Right kidney (tissue), 1 donor: ENCODE results near the gene MACROD2.

Experiments used
- DNase-seq: peaks from one replicate; pipeline ENCODE4 v3.0.0-alpha.2; 2016

MACROD2 gene

GRCh38 chr20:15702161-15702560 is 1706.8 kb downstream of the MACROD2 start:
- no peak for DNase-seq

GRCh38 chr20:15703171-15703911 is 1708.0 kb downstream of the MACROD2 start:
- DNase-seq: no peak

GRCh38 chr20:15705975-15706374 is 1710.7 kb downstream of the MACROD2 start:
- no peak for DNase-seq

GRCh38 chr20:15706719-15707118 is 1711.4 kb downstream of the MACROD2 start:
- no peak for DNase-seq

GRCh38 chr20:15708984-15709598 is 1713.8 kb downstream of the MACROD2 start:
- no peak for DNase-seq

- DNase-seq: no peak
Measured at GRCh38 chr20:15710636-15711035, 1715.3 kb downstream of the MACROD2 start.

- DNase-seq: peak; percentile 6
Measured at GRCh38 chr20:15711177-15711576, 1715.9 kb downstream of the MACROD2 start.

- DNase-seq: no peak
Measured at GRCh38 chr20:15716256-15716655, 1720.9 kb downstream of the MACROD2 start.

GRCh38 chr20:15726416-15726815 is 1731.1 kb downstream of the MACROD2 start:
- no peak for DNase-seq

GRCh38 chr20:15734052-15734451 is 1738.7 kb downstream of the MACROD2 start:
- no peak for DNase-seq

GRCh38 chr20:15739035-15739434 is 1743.7 kb downstream of the MACROD2 start:
- no peak for DNase-seq

- DNase-seq: no peak
Measured at GRCh38 chr20:15740046-15740775, 1744.9 kb downstream of the MACROD2 start.

GRCh38 chr20:15742087-15742486 is 1746.8 kb downstream of the MACROD2 start:
- no peak for DNase-seq

- DNase-seq: no peak
Measured at GRCh38 chr20:15742627-15743026, 1747.3 kb downstream of the MACROD2 start.

- no peak for DNase-seq
Measured at GRCh38 chr20:15756002-15756753, 1760.9 kb downstream of the MACROD2 start.

GRCh38 chr20:15756754-15757115 is 1761.4 kb downstream of the MACROD2 start:
- no peak for DNase-seq

- no peak for DNase-seq
Measured at GRCh38 chr20:15759594-15759993, 1764.3 kb downstream of the MACROD2 start.

- DNase-seq: peak; percentile 44
Measured at GRCh38 chr20:15760001-15760621, 1764.8 kb downstream of the MACROD2 start.

- no peak for DNase-seq
Measured at GRCh38 chr20:15763366-15763765, 1768.0 kb downstream of the MACROD2 start.

GRCh38 chr20:15767586-15767985 is 1772.3 kb downstream of the MACROD2 start:
- no peak for DNase-seq

GRCh38 chr20:15767999-15768741 is 1772.9 kb downstream of the MACROD2 start:
- no peak for DNase-seq

- no peak for DNase-seq
Measured at GRCh38 chr20:15772826-15773225, 1777.5 kb downstream of the MACROD2 start.
